Fibroblast of lung (primary cell): ENCODE results near the gene CXCR1.

Experiments used
- EZH2 ChIP-seq: IDR thresholded peaks from 2 replicates; pipeline ENCODE4 v1.5.1; 2012; ENCODE audit warnings: low read length, control low read depth, mild to moderate bottlenecking; ENCODE audit errors: missing control alignments
- TF ChIP-seq, protein P1 (sequence below), 2 donors: IDR thresholded peaks in 1 of 2; conservative IDR thresholded peaks in 1 of 2; 1 replicate in 1 of 2; 2 replicates in 1 of 2; pipeline ENCODE4 v1.5.1; 2011 to 2012; ENCODE audit warnings: low read length in 2 of 2, control low read depth in 1 of 2, inconsistent platforms in 1 of 2, low read depth in 1 of 2, mild to moderate bottlenecking in 1 of 2

DNA sequence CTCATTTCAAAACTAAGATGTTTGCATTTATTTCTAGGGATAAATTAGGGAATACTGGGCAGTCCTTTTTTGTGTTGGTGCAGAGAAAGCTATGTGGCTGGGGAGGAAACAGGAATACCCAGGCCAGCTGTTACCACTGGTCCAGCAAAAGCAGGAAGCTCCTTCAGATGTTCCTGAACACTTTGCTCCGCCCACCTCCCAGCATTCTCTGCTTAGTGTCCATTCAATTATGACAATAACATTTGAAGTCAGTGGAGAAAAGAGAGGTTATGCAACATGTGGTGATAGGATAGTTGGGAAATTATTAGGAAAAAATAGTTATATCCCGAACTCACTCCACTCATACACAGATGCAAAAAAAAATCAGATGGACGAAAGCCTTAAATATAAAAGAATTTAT, 28.1 kb upstream of the CXCR1 start:
- TF ChIP-seq, protein P1, sequence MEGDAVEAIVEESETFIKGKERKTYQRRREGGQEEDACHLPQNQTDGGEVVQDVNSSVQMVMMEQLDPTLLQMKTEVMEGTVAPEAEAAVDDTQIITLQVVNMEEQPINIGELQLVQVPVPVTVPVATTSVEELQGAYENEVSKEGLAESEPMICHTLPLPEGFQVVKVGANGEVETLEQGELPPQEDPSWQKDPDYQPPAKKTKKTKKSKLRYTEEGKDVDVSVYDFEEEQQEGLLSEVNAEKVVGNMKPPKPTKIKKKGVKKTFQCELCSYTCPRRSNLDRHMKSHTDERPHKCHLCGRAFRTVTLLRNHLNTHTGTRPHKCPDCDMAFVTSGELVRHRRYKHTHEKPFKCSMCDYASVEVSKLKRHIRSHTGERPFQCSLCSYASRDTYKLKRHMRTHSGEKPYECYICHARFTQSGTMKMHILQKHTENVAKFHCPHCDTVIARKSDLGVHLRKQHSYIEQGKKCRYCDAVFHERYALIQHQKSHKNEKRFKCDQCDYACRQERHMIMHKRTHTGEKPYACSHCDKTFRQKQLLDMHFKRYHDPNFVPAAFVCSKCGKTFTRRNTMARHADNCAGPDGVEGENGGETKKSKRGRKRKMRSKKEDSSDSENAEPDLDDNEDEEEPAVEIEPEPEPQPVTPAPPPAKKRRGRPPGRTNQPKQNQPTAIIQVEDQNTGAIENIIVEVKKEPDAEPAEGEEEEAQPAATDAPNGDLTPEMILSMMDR (conservative IDR thresholded peaks at IDR 0.05 in 1 of 2, IDR thresholded peaks at IDR 0.05 in 1 of 2; ENCODE audit: low read depth in 1 of 2, low read length in 2 of 2) = no peak
- TF ChIP-seq EZH2 = no peak
